Upper lobe of left lung (tissue), 6 donors: ENCODE measurements around the gene SPACA4. TPM values are rescaled to one million over a fixed set of nuclear protein-coding genes. Genes with fewer than 3 reads are reported as not detected.

Source experiments
- ATAC-seq, 2 donors: fragments of 200-7000 bp; cut with Tn5 transposase; one replicate each; pipeline ENCODE4 v1.9.1; 2022; ENCODE audit warnings: mild to moderate bottlenecking in 2 of 2, moderate library complexity in 2 of 2; ENCODE audit not compliant: low FRiP score in 2 of 2
- DNase-seq, 2 donors: peaks; one replicate each; pipeline ENCODE4 v3.0.0-alpha.2; 2019 to 2020
- H3K27ac ChIP-seq, 4 donors: fragments of 200-600 bp; sonication (generic); one replicate each; pipeline ENCODE4 v1.5.1; 2016 to 2019
- H3K27me3 ChIP-seq, 4 donors: fragments of 200-600 bp; sonication (generic); one replicate each; pipeline ENCODE4 v1.5.1; 2017 to 2019
- H3K36me3 ChIP-seq, 4 donors: fragments of 200-600 bp; sonication (generic); one replicate each; pipeline ENCODE4 v1.5.1; 2016 to 2019
- H3K4me1 ChIP-seq, 4 donors: fragments of 200-600 bp; sonication (generic); one replicate each; pipeline ENCODE4 v1.5.1; 2018 to 2019
- H3K4me3 ChIP-seq, 4 donors: fragments of 200-600 bp; sonication (generic); one replicate each; pipeline ENCODE4 v1.5.1; 2017 to 2019; ENCODE audit warnings: mild to moderate bottlenecking in 2 of 4, moderate library complexity in 1 of 4
- H3K9me3 ChIP-seq, 4 donors: fragments of 200-600 bp; sonication (generic); one replicate each; pipeline ENCODE4 v1.5.1; 2018 to 2019
- CTCF ChIP-seq, 6 experiments: fragments of 450-650 bp in 4 of 6; fragments of 200-600 bp in 2 of 6; sonication (generic) in 2 of 6; IDR thresholded peaks; one replicate each; pipeline ENCODE4 v1.5.1; 2016 to 2019; ENCODE audit warnings: antibody characterized with exemption in 6 of 6
- EP300 ChIP-seq, 4 donors: sonication (generic); formaldehyde crosslinking; IDR thresholded peaks; one replicate each; pipeline ENCODE4 v1.5.1; 2017; ENCODE audit warnings: antibody characterized with exemption in 4 of 4, control low read depth in 2 of 4
- POLR2A ChIP-seq, 4 donors: fragments of 450-650 bp; IDR thresholded peaks; one replicate each; pipeline ENCODE4 v1.5.1; 2016 to 2017; ENCODE audit warnings: antibody characterized with exemption in 4 of 4, mild to moderate bottlenecking in 2 of 4
- POLR2AphosphoS5 ChIP-seq, 2 donors: sonication (generic); formaldehyde crosslinking; IDR thresholded peaks; one replicate each; pipeline ENCODE4 v1.5.1; 2017; ENCODE audit warnings: antibody characterized with exemption in 2 of 2
- WGBS, 2 donors: methylation state at CpG; one replicate each; pipeline ENCODE4 v1.1.5; 2017 to 2018; 5-methylcytosine and 5-hydroxymethylcytosine counted together
- total RNA-seq, 6 donors: library from RNA; depleted of rRNA in 4 of 6; stranded (reverse); fragments of >200 nt in 4 of 6; gene quantifications; one replicate each; pipeline versions ENCODE4 v1.1.0 to v1.2.1, GENCODE V29; 2016 to 2021
- donor health status: DM: no; HTN: no; CAD: no; lungs with moderate emphysema.
- donor health status: DM: no; HTN: yes; CAD: no; lungs with severe emphysema.

SPACA4 gene
- total RNA-seq, 6 donors from 2014 or later = 0.27 TPM; not detected in 5

- Histone ChIP-seq H3K27ac (no peak overlapping the region), H3K36me3 (no peaks in the 10 kb centered on the region), H3K4me1 (peaks cover 17 to 23% (median 23%) of the 10 kb centered on the region in 4 donors), H3K4me3 (no peak overlapping the region), H3K27me3 (no peaks in the 10 kb centered on the region), H3K9me3 (no peaks in the 10 kb centered on the region)
- ATAC-seq (no peak), DNase-seq (no peak)
- 65 to 72% methylated on average over 2 of the region's 2 CpGs for WGBS, 2 donors
- TF ChIP-seq POLR2AphosphoS5 (IDR thresholded peaks at IDR 0.05) = no peak
- TF ChIP-seq POLR2A (IDR thresholded peaks at IDR 0.05) = no peak
- no peak for TF ChIP-seq CTCF (IDR thresholded peaks at IDR 0.05)
- TF ChIP-seq EP300 (IDR thresholded peaks at IDR 0.05) = no peak
Measured at GRCh38 chr19:48648134-48648533, 41.6 kb downstream of the SPACA4 start.

- H3K9me3 ChIP-seq = no peaks in the 10 kb centered on the region
- no peak for DNase-seq
- 91 to 93% methylated on average over 12 of the region's 12 CpGs for WGBS, 2 donors
- H3K4me1 ChIP-seq = peaks cover 0 to 7% (median 5%) of the 10 kb centered on the region in 4 donors
- no peak overlapping the region for H3K27ac ChIP-seq
- no peaks in the 10 kb centered on the region for H3K36me3 ChIP-seq
- TF ChIP-seq POLR2A (IDR thresholded peaks at IDR 0.05) (no peak), CTCF (IDR thresholded peaks at IDR 0.05) (no peak), POLR2AphosphoS5 (IDR thresholded peaks at IDR 0.05) (no peak), EP300 (IDR thresholded peaks at IDR 0.05) (no peak)
- H3K4me3 ChIP-seq = no peak overlapping the region
- H3K27me3 ChIP-seq = no peaks in the 10 kb centered on the region
- no peak for ATAC-seq
Measured at GRCh38 chr19:48650974-48651682, 44.6 kb downstream of the SPACA4 start.

GRCh38 chr19:48651683-48652048 lies 45.1 kb downstream of the SPACA4 start:
- no peak for ATAC-seq
- Histone ChIP-seq H3K9me3 (no peaks in the 10 kb centered on the region), H3K4me1 (peaks cover 0 to 3% (median 0%) of the 10 kb centered on the region in 4 donors), H3K4me3 (no peak overlapping the region), H3K27me3 (no peaks in the 10 kb centered on the region), H3K36me3 (no peaks in the 10 kb centered on the region), H3K27ac (no peak overlapping the region)
- no peak for DNase-seq
- TF ChIP-seq CTCF (IDR thresholded peaks at IDR 0.05) = no peak
- TF ChIP-seq POLR2AphosphoS5 (IDR thresholded peaks at IDR 0.05) = no peak
- no peak for TF ChIP-seq EP300 (IDR thresholded peaks at IDR 0.05)
- TF ChIP-seq POLR2A (IDR thresholded peaks at IDR 0.05) = no peak
- WGBS, 2 donors = 88% methylated on average over 2 to 5 of the region's 5 CpGs

- no peak for DNase-seq
- Histone ChIP-seq H3K27me3 (no peaks in the 10 kb centered on the region), H3K36me3 (no peaks in the 10 kb centered on the region), H3K27ac (no peak overlapping the region), H3K4me1 (no peaks in the 10 kb centered on the region), H3K4me3 (no peak overlapping the region), H3K9me3 (no peaks in the 10 kb centered on the region)
- WGBS, 2 donors = 57 to 67% methylated on average over 6 to 11 of the region's 11 CpGs
- no peak for ATAC-seq
- TF ChIP-seq POLR2AphosphoS5 (IDR thresholded peaks at IDR 0.05) (no peak), CTCF (IDR thresholded peaks at IDR 0.05) (no peak), POLR2A (IDR thresholded peaks at IDR 0.05) (no peak), EP300 (IDR thresholded peaks at IDR 0.05) (no peak)
Measured at GRCh38 chr19:48654299-48655059, 47.9 kb downstream of the SPACA4 start.
